ENCODE measurements around the gene MAPKAPK5.
A peak's percentile ranks its signal among the peaks of the same experiment; 100 is the strongest.
"Not testable (repeated sequence)": the region's sequence is repeated elsewhere in the genome, so short reads cannot be mapped to it uniquely, and the experiment has no call there.

Gene MAPKAPK5

GRCh38 chr12:111818340-111818739, 23.7 kb upstream of the MAPKAPK5 start:
- H3K4me1 Mint-ChIP-seq, result peaks cover 12% of the 10 kb centered on the region
- no peaks in the 10 kb centered on the region for H3K9me3 Mint-ChIP-seq
- H3K4me3 Mint-ChIP-seq, result no peak overlapping the region
- TF ChIP-seq CTCF (IDR thresholded peaks at IDR 0.05; ENCODE audit: unreplicated experiment in 3 of 3), result no peak
- no peaks in the 10 kb centered on the region for H3K27me3 Mint-ChIP-seq (ENCODE audit: low read depth)
- peaks cover under 1% of the 10 kb centered on the region for H3K36me3 Mint-ChIP-seq (ENCODE audit: low read depth)
- H3K27ac Mint-ChIP-seq, result no peak overlapping the region

- Mint-ChIP-seq H3K27me3 (ENCODE audit: low read depth) (no peaks in the 10 kb centered on the region), H3K4me1 (peaks cover 12% of the 10 kb centered on the region), H3K9me3 (no peaks in the 10 kb centered on the region), H3K4me3 (no peak overlapping the region), H3K36me3 (ENCODE audit: low read depth) (no peaks in the 10 kb centered on the region), H3K27ac (peak overlapping the region in 1 of 3 experiments; percentile 30)
- TF ChIP-seq CTCF (IDR thresholded peaks at IDR 0.05; ENCODE audit: unreplicated experiment in 3 of 3), result no peak
Measured at GRCh38 chr12:111819191-111820158, 22.6 kb upstream of the MAPKAPK5 start.

DNA sequence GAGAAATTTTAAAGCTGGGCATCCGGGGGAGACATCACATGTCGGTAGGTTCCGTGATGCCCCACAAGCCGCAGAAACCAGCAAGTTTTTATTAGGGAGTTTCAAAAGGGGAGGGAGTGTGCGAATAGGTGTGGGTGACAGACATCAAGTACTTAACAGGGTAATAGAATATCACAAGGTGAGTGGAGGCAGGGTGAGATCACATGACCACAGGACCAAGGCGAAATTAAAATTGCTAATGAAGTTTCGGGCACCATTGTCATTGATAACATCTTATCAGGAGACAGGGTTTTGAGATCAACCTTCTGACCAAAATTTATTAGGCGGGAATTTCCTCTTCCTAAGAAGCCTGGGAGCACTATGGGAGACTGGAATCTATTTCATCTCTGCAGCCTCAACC, 21.2 kb upstream of the MAPKAPK5 start:
- not testable (repeated sequence) for H3K27ac Mint-ChIP-seq; H3K36me3 Mint-ChIP-seq (ENCODE audit: low read depth); H3K27me3 Mint-ChIP-seq (ENCODE audit: low read depth); H3K9me3 Mint-ChIP-seq; H3K4me3 Mint-ChIP-seq
- peaks cover 12% of the 10 kb centered on the region for H3K4me1 Mint-ChIP-seq

- TF ChIP-seq CTCF (IDR thresholded peaks at IDR 0.05; ENCODE audit: unreplicated experiment in 3 of 3), result no peak
- peaks cover 12% of the 10 kb centered on the region for H3K4me1 Mint-ChIP-seq
- no peak overlapping the region for H3K4me3 Mint-ChIP-seq
- H3K36me3 Mint-ChIP-seq (ENCODE audit: low read depth), result no peaks in the 10 kb centered on the region
- H3K9me3 Mint-ChIP-seq, result no peaks in the 10 kb centered on the region
- H3K27ac Mint-ChIP-seq, result peak overlapping the region; percentile 48 to 82 (median 70)
- no peaks in the 10 kb centered on the region for H3K27me3 Mint-ChIP-seq (ENCODE audit: low read depth)
Measured at GRCh38 chr12:111822886-111823285, 19.1 kb upstream of the MAPKAPK5 start.

GRCh38 chr12:111823891-111824290, 18.1 kb upstream of the MAPKAPK5 start:
- Mint-ChIP-seq H3K36me3 (ENCODE audit: low read depth) (no peaks in the 10 kb centered on the region), H3K27me3 (ENCODE audit: low read depth) (no peaks in the 10 kb centered on the region), H3K4me3 (no peak overlapping the region), H3K27ac (peak overlapping the region; percentile 62 to 82 (median 70)), H3K4me1 (peaks cover 12% of the 10 kb centered on the region), H3K9me3 (no peaks in the 10 kb centered on the region)
- TF ChIP-seq CTCF (IDR thresholded peaks at IDR 0.05; ENCODE audit: unreplicated experiment in 3 of 3), result no peak

- H3K9me3 Mint-ChIP-seq; H3K27me3 Mint-ChIP-seq (ENCODE audit: low read depth); H3K36me3 Mint-ChIP-seq (ENCODE audit: low read depth): not testable (repeated sequence)
Measured at GRCh38 chr12:111824312-111824711, 17.7 kb upstream of the MAPKAPK5 start.

DNA sequence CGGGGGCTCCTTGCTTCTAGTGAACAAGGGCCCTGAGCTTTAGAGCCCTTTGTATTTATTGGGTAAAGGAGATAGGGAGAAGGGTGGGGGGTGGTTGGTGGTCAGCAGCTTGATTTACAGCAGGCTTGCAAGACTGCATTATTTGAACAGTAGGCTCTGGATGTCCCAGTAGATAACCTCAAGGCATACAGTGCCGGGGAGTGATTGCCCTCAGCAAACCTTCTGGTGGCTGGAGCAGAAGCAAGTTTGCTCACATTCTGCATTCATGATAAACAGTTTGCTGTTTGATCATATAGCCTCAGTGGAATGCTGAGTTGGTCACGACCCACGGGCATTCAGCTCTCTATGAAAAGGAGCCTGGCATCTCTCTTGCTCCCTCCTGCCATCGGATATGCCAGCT, 16.5 kb upstream of the MAPKAPK5 start:
- Mint-ChIP-seq H3K9me3 (no peaks in the 10 kb centered on the region), H3K4me3 (no peak overlapping the region), H3K27me3 (ENCODE audit: low read depth) (no peaks in the 10 kb centered on the region), H3K27ac (no peak overlapping the region), H3K36me3 (ENCODE audit: low read depth) (no peaks in the 10 kb centered on the region), H3K4me1 (no peaks in the 10 kb centered on the region)
- TF ChIP-seq CTCF (IDR thresholded peaks at IDR 0.05; ENCODE audit: unreplicated experiment in 3 of 3), result no peak

More at GRCh38 chr12:111824312-111824711, 17.7 kb upstream of the MAPKAPK5 start:
- peaks cover 11% of the 10 kb centered on the region for H3K4me1 Mint-ChIP-seq
- peak overlapping the region; percentile 62 to 82 (median 70) for H3K27ac Mint-ChIP-seq
- H3K4me3 Mint-ChIP-seq, result not testable (repeated sequence)

Measured in nephron (organoid).